ENCODE measurements around the gene RASAL1.

RASAL1 gene

DNA sequence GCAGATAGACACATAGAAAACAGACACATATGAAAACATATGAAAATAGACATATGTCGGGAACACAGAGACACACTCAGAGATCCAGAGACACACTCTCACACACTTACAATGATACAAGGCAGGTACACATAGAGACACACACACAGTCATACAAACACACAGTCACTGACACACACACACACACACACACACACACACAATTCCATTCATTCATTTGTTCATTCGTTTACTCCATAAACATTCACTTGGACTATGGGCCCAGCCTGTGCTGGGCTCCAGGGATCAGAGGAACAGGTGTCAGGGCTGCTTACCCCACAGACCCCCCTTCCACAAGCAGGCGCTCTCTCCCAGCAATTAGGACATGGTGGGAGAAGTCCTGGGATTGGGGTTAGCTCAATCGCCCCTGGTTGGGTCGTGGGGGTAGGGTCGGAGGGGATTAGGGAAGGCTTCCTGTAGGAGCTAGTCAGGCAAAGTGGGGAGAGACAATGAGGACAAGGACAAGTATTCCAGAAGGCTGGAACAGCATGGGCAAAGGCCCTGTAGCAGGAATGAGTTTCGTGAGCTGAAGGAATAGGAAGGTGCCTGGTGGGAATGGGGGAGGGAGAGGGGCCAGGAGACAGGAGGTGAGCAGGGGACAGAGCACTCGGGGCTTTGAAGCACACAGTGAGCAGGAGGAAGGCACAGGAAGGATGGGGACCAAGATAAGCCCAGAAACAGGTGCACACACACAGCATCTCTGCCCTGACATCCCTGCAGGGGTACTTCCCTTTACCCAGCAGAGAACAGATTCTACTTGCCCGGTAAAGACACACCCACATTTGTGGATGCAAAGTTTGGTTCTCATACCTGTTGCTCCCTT is 6.5 kb downstream of the RASAL1 start:
- H3K27me3 ChIP-seq (ENCODE audit: insufficient read depth, low read length): no peaks in the 10 kb centered on the region
- no peak overlapping the region for H2AFZ ChIP-seq (ENCODE audit: low read length)
- H3K9me2 ChIP-seq (ENCODE audit: low read depth, low read length): no peaks in the 10 kb centered on the region
- 0 out of 2 replicates have a peak, but pooled peaks cover 3% of the 10 kb centered on the region for H3K9me3 ChIP-seq (ENCODE audit: low read length)
- H3K9ac ChIP-seq (ENCODE audit: low read length): no peak overlapping the region; the same call in 1 of the 2 replicates
- peak overlapping the region; percentile 11 for H3K4me3 ChIP-seq (ENCODE audit: low read depth, low read length, poor library complexity, severe bottlenecking)
- H3K4me2 ChIP-seq (ENCODE audit: low read length): peak overlapping the region; percentile 55
- peaks cover 30% of the 10 kb centered on the region for H3K79me2 ChIP-seq (ENCODE audit: insufficient read depth, low read length)
- no peaks in the 10 kb centered on the region for H4K20me1 ChIP-seq (ENCODE audit: insufficient read depth, low read length)
- TF ChIP-seq, protein P1, sequence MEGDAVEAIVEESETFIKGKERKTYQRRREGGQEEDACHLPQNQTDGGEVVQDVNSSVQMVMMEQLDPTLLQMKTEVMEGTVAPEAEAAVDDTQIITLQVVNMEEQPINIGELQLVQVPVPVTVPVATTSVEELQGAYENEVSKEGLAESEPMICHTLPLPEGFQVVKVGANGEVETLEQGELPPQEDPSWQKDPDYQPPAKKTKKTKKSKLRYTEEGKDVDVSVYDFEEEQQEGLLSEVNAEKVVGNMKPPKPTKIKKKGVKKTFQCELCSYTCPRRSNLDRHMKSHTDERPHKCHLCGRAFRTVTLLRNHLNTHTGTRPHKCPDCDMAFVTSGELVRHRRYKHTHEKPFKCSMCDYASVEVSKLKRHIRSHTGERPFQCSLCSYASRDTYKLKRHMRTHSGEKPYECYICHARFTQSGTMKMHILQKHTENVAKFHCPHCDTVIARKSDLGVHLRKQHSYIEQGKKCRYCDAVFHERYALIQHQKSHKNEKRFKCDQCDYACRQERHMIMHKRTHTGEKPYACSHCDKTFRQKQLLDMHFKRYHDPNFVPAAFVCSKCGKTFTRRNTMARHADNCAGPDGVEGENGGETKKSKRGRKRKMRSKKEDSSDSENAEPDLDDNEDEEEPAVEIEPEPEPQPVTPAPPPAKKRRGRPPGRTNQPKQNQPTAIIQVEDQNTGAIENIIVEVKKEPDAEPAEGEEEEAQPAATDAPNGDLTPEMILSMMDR (IDR thresholded peaks at IDR 0.05; ENCODE audit: low read length): no peak
- no peak for TF ChIP-seq EZH2 (IDR thresholded peaks at IDR 0.05; ENCODE audit: borderline replicate concordance, low read length)
- H3F3A ChIP-seq (ENCODE audit: insufficient read depth, low read length): no peaks in the 10 kb centered on the region
- peaks cover 70% of the 10 kb centered on the region for H3K36me3 ChIP-seq (ENCODE audit: insufficient read depth, low read length)
- peak overlapping the region; percentile 78 for H3K27ac ChIP-seq (ENCODE audit: low read depth, low read length, poor library complexity, severe bottlenecking)
- peaks cover 62% of the 10 kb centered on the region for H3K4me1 ChIP-seq (ENCODE audit: insufficient read depth, low read length, severe bottlenecking)

- no peak overlapping the region for H2AFZ ChIP-seq (ENCODE audit: low read length)
- H3K4me1 ChIP-seq (ENCODE audit: insufficient read depth, low read length, severe bottlenecking): peaks cover 50% of the 10 kb centered on the region
- no peaks in the 10 kb centered on the region for H3K27me3 ChIP-seq (ENCODE audit: insufficient read depth, low read length)
- peaks cover 17% of the 10 kb centered on the region for H3K79me2 ChIP-seq (ENCODE audit: insufficient read depth, low read length)
- H3K4me2 ChIP-seq (ENCODE audit: low read length): no peak overlapping the region
- H4K20me1 ChIP-seq (ENCODE audit: insufficient read depth, low read length): no peaks in the 10 kb centered on the region
- no peaks in the 10 kb centered on the region for H3F3A ChIP-seq (ENCODE audit: insufficient read depth, low read length)
- H3K9me3 ChIP-seq (ENCODE audit: low read length): peaks cover 10% of the 10 kb centered on the region
- H3K4me3 ChIP-seq (ENCODE audit: low read depth, low read length, poor library complexity, severe bottlenecking): no peak overlapping the region
- peaks cover 70% of the 10 kb centered on the region for H3K36me3 ChIP-seq (ENCODE audit: insufficient read depth, low read length)
- H3K27ac ChIP-seq (ENCODE audit: low read depth, low read length, poor library complexity, severe bottlenecking): peak overlapping the region; percentile 78
- TF ChIP-seq, protein P1 (IDR thresholded peaks at IDR 0.05; ENCODE audit: low read length): no peak
- no peak for TF ChIP-seq EZH2 (IDR thresholded peaks at IDR 0.05; ENCODE audit: borderline replicate concordance, low read length)
- H3K9ac ChIP-seq (ENCODE audit: low read length): no peak overlapping the region
- H3K9me2 ChIP-seq (ENCODE audit: low read depth, low read length): no peaks in the 10 kb centered on the region
Measured at GRCh38 chr12:113127791-113128199, 7.8 kb downstream of the RASAL1 start.

DNA sequence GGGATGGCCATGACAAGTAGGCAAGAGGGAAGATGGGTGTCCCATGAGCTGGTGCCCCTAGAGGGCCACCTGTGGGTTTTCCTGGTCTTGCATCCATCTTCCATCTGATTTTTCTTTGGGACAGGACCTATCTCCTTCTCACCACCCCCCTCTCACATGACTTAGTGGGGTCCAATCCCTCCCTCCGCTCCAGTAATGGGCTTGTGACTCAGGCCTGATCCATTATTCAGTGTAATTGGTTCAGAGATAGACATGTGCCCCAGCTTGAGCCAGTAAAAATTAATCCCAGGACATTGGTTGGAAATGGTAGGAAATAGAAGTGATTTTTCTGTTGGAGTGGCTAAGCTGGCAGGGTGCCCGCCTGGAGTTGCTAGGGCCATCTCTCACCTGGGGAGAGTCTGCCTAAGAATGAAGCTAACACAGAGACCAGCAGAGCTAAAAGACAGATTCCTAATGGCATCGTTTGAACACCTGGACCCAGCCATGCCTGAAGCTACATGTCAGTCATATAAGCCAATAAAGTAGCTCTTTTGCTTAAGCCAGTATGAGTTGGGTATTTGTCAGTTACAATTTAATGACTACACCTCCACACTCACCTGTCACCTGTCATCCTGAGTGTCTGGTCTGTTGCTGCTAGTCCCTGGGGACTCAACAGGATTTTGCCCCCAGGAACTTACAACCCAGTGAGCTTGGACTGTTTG is 14.7 kb downstream of the RASAL1 start:
- no peaks in the 10 kb centered on the region for H4K20me1 ChIP-seq (ENCODE audit: insufficient read depth, low read length)
- peaks cover 11% of the 10 kb centered on the region for H3K9me3 ChIP-seq (ENCODE audit: low read length)
- no peaks in the 10 kb centered on the region for H3K27me3 ChIP-seq (ENCODE audit: insufficient read depth, low read length)
- peaks cover 87% of the 10 kb centered on the region for H3K36me3 ChIP-seq (ENCODE audit: insufficient read depth, low read length)
- peaks cover 35% of the 10 kb centered on the region for H3K4me1 ChIP-seq (ENCODE audit: insufficient read depth, low read length, severe bottlenecking)
- TF ChIP-seq EZH2 (IDR thresholded peaks at IDR 0.05; ENCODE audit: borderline replicate concordance, low read length): no peak
- TF ChIP-seq, protein P1 (IDR thresholded peaks at IDR 0.05; ENCODE audit: low read length): 0 out of 2 replicates have a peak, but pooled peaks have one; percentile 7
- H3K4me3 ChIP-seq (ENCODE audit: low read depth, low read length, poor library complexity, severe bottlenecking): no peak overlapping the region
- no peaks in the 10 kb centered on the region for H3F3A ChIP-seq (ENCODE audit: insufficient read depth, low read length)
- H3K9me2 ChIP-seq (ENCODE audit: low read depth, low read length): no peaks in the 10 kb centered on the region
- H3K4me2 ChIP-seq (ENCODE audit: low read length): no peak overlapping the region; the same call in 1 of the 2 replicates
- H3K9ac ChIP-seq (ENCODE audit: low read length): peak overlapping the region; percentile 1; the same call in 1 of the 2 replicates
- peak overlapping the region; percentile 84 for H3K27ac ChIP-seq (ENCODE audit: low read depth, low read length, poor library complexity, severe bottlenecking)
- no peaks in the 10 kb centered on the region for H3K79me2 ChIP-seq (ENCODE audit: insufficient read depth, low read length)
- H2AFZ ChIP-seq (ENCODE audit: low read length): no peak overlapping the region
